HepG2 (cell line): ENCODE measurements around the gene RXFP2. TPM values are rescaled to one million over a fixed set of nuclear protein-coding genes. Genes with fewer than 3 reads are reported as not detected.

Source experiments
- ATAC-seq: fragments of 200-7000 bp; cut with Tn5 transposase; 3 replicates; pipeline ENCODE4 v1.9.1; 2020; ENCODE audit warnings: mild to moderate bottlenecking, moderate library complexity
- BruUV-seq: library from RNA; stranded (reverse); fragments of 400-500 nt; replicated peaks from 2 replicates; lab custom pipeline; 2021; lab: Mats Ljungman, UMichigan
- CTCF ChIA-PET: fragments of 300-600 bp; formaldehyde crosslinking; extraction: SDS; loops from one replicate; lab custom pipeline; 2021; ENCODE audit warnings: low total read pairs, inconsistent platforms, low intra/inter-chr PET ratio; lab: Yijun Ruan, JAX
- POLR2A ChIA-PET: fragments of 350-600 bp; sonication (Branson Sonifier 250); formaldehyde crosslinking; loops from one replicate; lab custom pipeline; 2020; ENCODE audit warnings: antibody characterized with exemption, inconsistent platforms; lab: Yijun Ruan, JAX
- DNase-seq: peaks from one replicate; pipeline ENCODE4 v3.0.0-alpha.2; 2015; ENCODE audit warnings: low spot score
- FAIRE-seq: peaks from 3 replicates; lab custom pipeline; 2011; peaks lifted over from hg19 to GRCh38; lab: Jason Lieb, UNC
- H2AFZ ChIP-seq: one replicate; pipeline ENCODE4 v1.6.1; 2011; ENCODE audit warnings: low read length, inconsistent platforms
- H3K27ac ChIP-seq: fragments of 300-600 bp; 3 replicates; pipeline ENCODE4 v1.8.0; 2011; ENCODE audit warnings: mixed run types, mild to moderate bottlenecking, mixed read lengths, low read length, inconsistent platforms; ENCODE audit not compliant: insufficient read depth; ENCODE audit errors: extremely low read length
- H3K27me3 ChIP-seq, 2 experiments: fragments of 200-600 bp in 1 of 2; 2 replicates in 1 of 2; 3 replicates in 1 of 2; pipeline versions ENCODE4 v1.6.0 to v1.8.0; 2011; ENCODE audit warnings: low read length in 2 of 2, mild to moderate bottlenecking in 2 of 2, moderate library complexity in 2 of 2, inconsistent platforms in 1 of 2; ENCODE audit not compliant: insufficient read depth in 2 of 2, control insufficient read depth in 1 of 2
- H3K36me3 ChIP-seq, 2 experiments: fragments of 200-600 bp in 1 of 2; replicated peaks in 1 of 2; 2 replicates in 1 of 2; 3 replicates in 1 of 2; pipeline versions ENCODE4 v1.5.1 to v1.8.0; 2011; ENCODE audit warnings: low read length in 2 of 2, inconsistent platforms in 1 of 2; ENCODE audit not compliant: insufficient read depth in 2 of 2, control insufficient read depth in 1 of 2
- H3K4me1 ChIP-seq: 2 replicates; pipeline ENCODE4 v1.5.1; 2012; ENCODE audit warnings: low read length, inconsistent platforms; ENCODE audit not compliant: insufficient read depth
- H3K4me2 ChIP-seq: 2 replicates; pipeline ENCODE4 v1.6.0; 2011; ENCODE audit warnings: low read depth, low read length, inconsistent platforms
- H3K4me3 ChIP-seq, 3 experiments: fragments of 200-600 bp in 1 of 3; sonication (generic), shearing (Covaris generic) in 1 of 3; replicated peaks in 1 of 3; 2 replicates each; pipeline ENCODE4 v1.5.1; 2011 to 2016; ENCODE audit warnings: low read length in 3 of 3, inconsistent platforms in 2 of 3, low read depth in 2 of 3, mild to moderate bottlenecking in 2 of 3, control low read depth in 1 of 3, mixed read lengths in 1 of 3; ENCODE audit not compliant: insufficient read depth in 1 of 3
- H3K79me2 ChIP-seq: one replicate; pipeline ENCODE4 v1.6.1; 2011; ENCODE audit warnings: low read length, inconsistent platforms; ENCODE audit not compliant: insufficient read depth
- H3K9ac ChIP-seq: 2 replicates; pipeline ENCODE4 v1.6.0; 2011; ENCODE audit warnings: mild to moderate bottlenecking, low read depth, low read length, inconsistent platforms; ENCODE audit not compliant: insufficient read depth
- H3K9me3 ChIP-seq: 2 replicates; pipeline ENCODE4 v1.5.1; 2012; ENCODE audit warnings: mild to moderate bottlenecking, low read length
- H4K20me1 ChIP-seq: 2 replicates; pipeline ENCODE4 v1.6.0; 2011; ENCODE audit warnings: inconsistent platforms, mild to moderate bottlenecking, low read length, moderate library complexity; ENCODE audit not compliant: insufficient read depth
- ARNT2 ChIP-seq: sonication (generic); formaldehyde crosslinking; IDR thresholded peaks from 2 replicates; pipeline ENCODE4 v1.8.0; 2022; ENCODE audit warnings: mild to moderate bottlenecking, low read depth, missing genetic modification reagents, moderate library complexity
- ERF ChIP-seq: IDR thresholded peaks from 2 replicates; pipeline ENCODE4 v1.6.1; 2018; ENCODE audit warnings: missing biosample characterization, missing genetic modification reagents
- RAD51 ChIP-seq: fragments of 450-650 bp; IDR thresholded peaks from 2 replicates; pipeline ENCODE4 v1.6.1; 2016; ENCODE audit warnings: borderline replicate concordance
- ZBTB42 ChIP-seq: sonication (generic); formaldehyde crosslinking; IDR thresholded peaks from 2 replicates; pipeline ENCODE4 v1.5.0; 2020; ENCODE audit warnings: mild to moderate bottlenecking, missing genetic modification reagents
- ZNF138 ChIP-seq: sonication (generic); formaldehyde crosslinking; IDR thresholded peaks from 2 replicates; pipeline ENCODE4 v1.5.0; 2020; ENCODE audit warnings: mild to moderate bottlenecking, low read depth, missing genetic modification reagents
- ZNF607 ChIP-seq: sonication (generic); formaldehyde crosslinking; IDR thresholded peaks from 2 replicates; pipeline ENCODE4 v1.5.1; 2020; ENCODE audit warnings: missing genetic modification reagents, mild to moderate bottlenecking, borderline replicate concordance
- ZNF615 ChIP-seq: sonication (generic); formaldehyde crosslinking; IDR thresholded peaks from 2 replicates; pipeline ENCODE4 v1.5.0; 2020; ENCODE audit warnings: mild to moderate bottlenecking, missing genetic modification reagents, borderline replicate concordance
- ZNF672 ChIP-seq: sonication (generic); formaldehyde crosslinking; IDR thresholded peaks from 2 replicates; pipeline ENCODE4 v1.8.1; 2022; ENCODE audit warnings: missing genetic modification reagents
- WGBS: methylation state at CpG from one replicate; pipeline ENCODE4 v1.1.6; 2017; ENCODE audit warnings: low lambda C conversion rate; 5-methylcytosine and 5-hydroxymethylcytosine counted together
- in situ Hi-C: cut with HindIII; loops from 2 replicates; pipeline ENCODE4 v1.10.0; 2017; ENCODE audit warnings: low pct_unique_long_range_greater_than_20kb; ENCODE audit not compliant: extremely low pct_ligation_motif_present
- intact Hi-C: fragments of 100-400 bp; cut with micrococcal nuclease; formaldehyde crosslinking; loops from one replicate; pipeline ENCODE4 v1.10.0; 2022; ENCODE audit not compliant: unreplicated experiment
- polyA plus RNA-seq, 8 experiments: library from polyadenylated mRNA; depleted of rRNA in 3 of 8; stranded (reverse) in 7 of 8; unstranded in 1 of 8; fragments of >200 nt; fragmentation: Illumina TruSeq in 4 of 8; extraction: Trizol in 4 of 8; gene quantifications; 2 replicates each; pipeline versions ENCODE4 v1.2.1 to v1.2.3, GENCODE V29; 2011 to 2016; ENCODE audit warnings: low read depth in 4 of 8, missing spikeins in 1 of 8, mixed read lengths in 1 of 8; ENCODE audit not compliant: insufficient read depth in 1 of 8
- total RNA-seq, 5 experiments: library from RNA; depleted of rRNA; stranded (reverse); fragments of >200 nt; fragmentation: Illumina TruSeq; extraction: Trizol; gene quantifications; 2 replicates each; pipeline ENCODE4 v1.2.3, GENCODE V29; 2016; ENCODE audit warnings: low read depth in 1 of 5
- TF ChIP-seq, protein P1 (sequence below): sonication (generic); formaldehyde crosslinking; IDR thresholded peaks from 2 replicates; pipeline ENCODE4 v1.5.1; 2020; ENCODE audit warnings: missing genetic modification reagents, mild to moderate bottlenecking, borderline replicate concordance
- TF ChIP-seq, protein P2 (sequence below): sonication (generic); formaldehyde crosslinking; IDR thresholded peaks from 2 replicates; pipeline ENCODE4 v1.4.0; 2020; ENCODE audit warnings: missing genetic modification reagents, borderline replicate concordance
- TF ChIP-seq, protein P3 (sequence below): sonication (generic); formaldehyde crosslinking; IDR thresholded peaks from 2 replicates; pipeline ENCODE4 v1.4.0; 2020; ENCODE audit warnings: missing genetic modification reagents
- TF ChIP-seq, protein P4 (sequence below): sonication (generic); formaldehyde crosslinking; IDR thresholded peaks from 2 replicates; pipeline ENCODE4 v1.8.1; 2023; ENCODE audit warnings: mild to moderate bottlenecking, moderate library complexity, missing genetic modification reagents

The RXFP2 gene
- total and polyA plus RNA-seq, 2 of the 13 experiments (the other 11 are each of a cell fraction or from before 2014, with no cell fraction given) = not detected

DNA sequence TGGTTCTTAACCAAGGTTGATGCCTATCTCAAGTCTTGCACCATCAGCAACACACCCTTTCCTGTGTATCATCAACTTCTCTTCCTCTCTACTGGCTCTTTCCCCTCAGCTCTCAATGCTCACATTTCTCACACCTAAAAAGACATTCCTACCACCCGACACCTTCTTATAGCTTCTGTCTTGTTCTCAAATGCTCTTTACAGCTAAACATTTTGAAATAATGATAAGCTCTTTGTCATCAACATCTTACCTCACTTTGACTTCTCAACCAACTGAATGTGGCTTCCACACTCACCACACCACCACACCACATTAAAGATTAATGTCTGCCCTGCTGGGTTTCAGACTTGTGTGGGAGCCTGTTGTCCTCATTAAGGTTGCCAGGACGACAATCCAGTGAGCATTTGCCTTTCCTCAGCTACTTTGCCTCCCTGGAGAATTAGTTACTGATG is 67.8 kb downstream of the RXFP2 start (continued):
- TF ChIP-seq, protein P1, sequence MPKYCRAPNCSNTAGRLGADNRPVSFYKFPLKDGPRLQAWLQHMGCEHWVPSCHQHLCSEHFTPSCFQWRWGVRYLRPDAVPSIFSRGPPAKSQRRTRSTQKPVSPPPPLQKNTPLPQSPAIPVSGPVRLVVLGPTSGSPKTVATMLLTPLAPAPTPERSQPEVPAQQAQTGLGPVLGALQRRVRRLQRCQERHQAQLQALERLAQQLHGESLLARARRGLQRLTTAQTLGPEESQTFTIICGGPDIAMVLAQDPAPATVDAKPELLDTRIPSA (CRISPR knock-in tag) = no peak
- TF ChIP-seq RAD51 = no peak

DNA sequence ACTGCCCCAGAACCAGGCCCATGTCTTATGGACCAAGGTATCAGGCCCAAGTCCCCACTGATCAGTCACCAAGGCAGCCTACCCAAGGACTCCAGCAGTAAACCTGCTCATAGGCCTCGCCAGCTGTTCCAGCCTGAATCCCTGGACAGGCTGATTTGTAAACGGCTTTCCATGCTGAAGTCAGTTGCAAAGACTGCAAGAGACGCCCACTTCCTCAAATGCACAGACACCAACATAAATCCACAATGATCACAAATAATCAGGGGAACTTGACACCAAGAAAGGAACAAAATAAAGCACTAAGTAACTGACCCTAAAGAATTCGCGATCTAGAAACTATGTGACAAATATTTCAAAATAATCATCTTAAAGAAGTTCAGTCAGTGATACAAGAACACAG is 75.2 kb downstream of the RXFP2 start:
- no peak for FAIRE-seq

More for the DNA sequence above, 75.2 kb downstream of the RXFP2 start:
- POLR2A ChIA-PET = no interaction called here
- no peaks in the 10 kb centered on the region for H3K79me2 ChIP-seq
- ATAC-seq (no peak), DNase-seq (no peak)
- H3K4me3 ChIP-seq = no peak overlapping the region
- BruUV-seq = no TSS peak
- no peak overlapping the region for H3K27ac ChIP-seq
- H3K36me3 ChIP-seq = no peaks in the 10 kb centered on the region
- peaks cover 11% of the 10 kb centered on the region; the same call in 1 of the 2 replicates for H3K9me3 ChIP-seq
- H3K4me2 ChIP-seq = no peak overlapping the region
- CTCF ChIA-PET = no interaction called here
- intact Hi-C loops (no loop called here), in situ Hi-C loops (no loop called here)
- no peak overlapping the region for H2AFZ ChIP-seq
- H4K20me1 ChIP-seq = no peaks in the 10 kb centered on the region
- no peak overlapping the region for H3K9ac ChIP-seq
- no peaks in the 10 kb centered on the region for H3K4me1 ChIP-seq
- no peaks in the 10 kb centered on the region for H3K27me3 ChIP-seq
- WGBS = 20% methylated on average over 5 of the region's 5 CpGs
- TF ChIP-seq ZBTB42 (no peak), ZNF607 (CRISPR knock-in tag) (no peak), ZNF138 (CRISPR knock-in tag) (no peak), ERF (no peak), ZNF615 (CRISPR knock-in tag) (no peak), ZNF672 (CRISPR knock-in tag) (no peak), ARNT2 (CRISPR knock-in tag) (no peak)
- TF ChIP-seq, protein P2, sequence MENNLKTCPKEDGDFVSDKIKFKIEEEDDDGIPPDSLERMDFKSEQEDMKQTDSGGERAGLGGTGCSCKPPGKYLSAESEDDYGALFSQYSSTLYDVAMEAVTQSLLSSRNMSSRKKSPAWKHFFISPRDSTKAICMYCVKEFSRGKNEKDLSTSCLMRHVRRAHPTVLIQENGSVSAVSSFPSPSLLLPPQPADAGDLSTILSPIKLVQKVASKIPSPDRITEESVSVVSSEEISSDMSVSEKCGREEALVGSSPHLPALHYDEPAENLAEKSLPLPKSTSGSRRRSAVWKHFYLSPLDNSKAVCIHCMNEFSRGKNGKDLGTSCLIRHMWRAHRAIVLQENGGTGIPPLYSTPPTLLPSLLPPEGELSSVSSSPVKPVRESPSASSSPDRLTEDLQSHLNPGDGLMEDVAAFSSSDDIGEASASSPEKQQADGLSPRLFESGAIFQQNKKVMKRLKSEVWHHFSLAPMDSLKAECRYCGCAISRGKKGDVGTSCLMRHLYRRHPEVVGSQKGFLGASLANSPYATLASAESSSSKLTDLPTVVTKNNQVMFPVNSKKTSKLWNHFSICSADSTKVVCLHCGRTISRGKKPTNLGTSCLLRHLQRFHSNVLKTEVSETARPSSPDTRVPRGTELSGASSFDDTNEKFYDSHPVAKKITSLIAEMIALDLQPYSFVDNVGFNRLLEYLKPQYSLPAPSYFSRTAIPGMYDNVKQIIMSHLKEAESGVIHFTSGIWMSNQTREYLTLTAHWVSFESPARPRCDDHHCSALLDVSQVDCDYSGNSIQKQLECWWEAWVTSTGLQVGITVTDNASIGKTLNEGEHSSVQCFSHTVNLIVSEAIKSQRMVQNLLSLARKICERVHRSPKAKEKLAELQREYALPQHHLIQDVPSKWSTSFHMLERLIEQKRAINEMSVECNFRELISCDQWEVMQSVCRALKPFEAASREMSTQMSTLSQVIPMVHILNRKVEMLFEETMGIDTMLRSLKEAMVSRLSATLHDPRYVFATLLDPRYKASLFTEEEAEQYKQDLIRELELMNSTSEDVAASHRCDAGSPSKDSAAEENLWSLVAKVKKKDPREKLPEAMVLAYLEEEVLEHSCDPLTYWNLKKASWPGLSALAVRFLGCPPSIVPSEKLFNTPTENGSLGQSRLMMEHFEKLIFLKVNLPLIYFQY (CRISPR knock-in tag) = no peak
- TF ChIP-seq, protein P3, sequence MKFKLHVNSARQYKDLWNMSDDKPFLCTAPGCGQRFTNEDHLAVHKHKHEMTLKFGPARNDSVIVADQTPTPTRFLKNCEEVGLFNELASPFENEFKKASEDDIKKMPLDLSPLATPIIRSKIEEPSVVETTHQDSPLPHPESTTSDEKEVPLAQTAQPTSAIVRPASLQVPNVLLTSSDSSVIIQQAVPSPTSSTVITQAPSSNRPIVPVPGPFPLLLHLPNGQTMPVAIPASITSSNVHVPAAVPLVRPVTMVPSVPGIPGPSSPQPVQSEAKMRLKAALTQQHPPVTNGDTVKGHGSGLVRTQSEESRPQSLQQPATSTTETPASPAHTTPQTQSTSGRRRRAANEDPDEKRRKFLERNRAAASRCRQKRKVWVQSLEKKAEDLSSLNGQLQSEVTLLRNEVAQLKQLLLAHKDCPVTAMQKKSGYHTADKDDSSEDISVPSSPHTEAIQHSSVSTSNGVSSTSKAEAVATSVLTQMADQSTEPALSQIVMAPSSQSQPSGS = no peak
- TF ChIP-seq, protein P4, sequence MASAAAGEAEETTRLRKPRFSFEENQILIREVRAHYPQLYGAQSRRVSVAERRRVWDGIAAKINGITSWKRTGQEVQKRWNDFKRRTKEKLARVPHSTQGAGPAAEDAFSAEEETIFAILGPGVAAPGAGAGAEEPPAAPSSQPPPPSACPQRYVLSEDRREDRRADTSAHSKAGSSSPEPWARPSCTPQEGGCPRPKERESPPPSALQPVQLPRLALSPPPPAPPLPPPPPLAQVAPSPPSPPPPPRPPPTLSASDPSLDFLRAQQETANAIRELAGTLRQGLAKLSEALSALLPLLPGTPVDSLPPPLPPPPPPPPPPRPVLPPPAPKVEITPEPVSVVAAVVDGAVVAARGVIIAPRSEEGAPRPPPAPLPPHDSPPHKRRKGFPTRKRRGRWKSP (CRISPR knock-in tag) = no peak
